ENCODE results near the gene SLC4A5. TPM values are rescaled to one million over a fixed set of nuclear protein-coding genes. Genes with fewer than 3 reads are reported as not detected.

The SLC4A5 gene
- total and polyA plus RNA-seq, 2 of the 8 experiments (the other 6 are each of a cell fraction or from before 2014, with no cell fraction given), result 0.42 to 0.52 TPM

GRCh38 chr2:74253306-74253970 lies 89.8 kb downstream of the SLC4A5 start:
- no peak overlapping the region for H3K56ac ChIP-seq (replicated peaks; ENCODE audit: insufficient read length, low read depth, low read length)
- no peaks in the 10 kb centered on the region for H3K9me3 ChIP-seq (ENCODE audit: insufficient read depth in 2 of 2, low read depth in 1 of 2, low read length in 1 of 2)
- no peak for FAIRE-seq
- H4K8ac ChIP-seq (ENCODE audit: extremely low read depth, insufficient read depth, low read length), result no peak overlapping the region
- no peaks in the 10 kb centered on the region for H3K23me2 ChIP-seq (ENCODE audit: low read depth, low read length)
- H3K79me2 ChIP-seq (ENCODE audit: control insufficient read depth in 1 of 2, insufficient read depth in 2 of 2, low read length in 2 of 2), result no peaks in the 10 kb centered on the region
- no peak overlapping the region for H3K9ac ChIP-seq (replicated peaks in 1 of 4; ENCODE audit: extremely low read depth in 1 of 4, low read depth in 3 of 4, low read length in 3 of 4)
- H3K36me3 ChIP-seq (ENCODE audit: control insufficient read depth in 2 of 4, insufficient read depth in 4 of 4, low read length in 3 of 4), result no peaks in the 10 kb centered on the region
- no peak for DNase-seq (ENCODE audit: low read depth in 1 of 2, low spot score in 2 of 2)
- no peak overlapping the region for H2AFZ ChIP-seq (ENCODE audit: low read length)
- no peak overlapping the region for H4K5ac ChIP-seq (ENCODE audit: insufficient read length, low read depth, low read length)
- H3K79me1 ChIP-seq (ENCODE audit: low read depth, low read length), result no peaks in the 10 kb centered on the region
- H2AK5ac ChIP-seq (ENCODE audit: low read depth, low read length), result no peak overlapping the region
- POLR2A ChIA-PET (ENCODE audit: partially characterized antibody), result interaction anchor here (0.9 to 1.1 kb wide), 2 partner anchors 12 to 35 kb away, joined by 3 read pairs; no protein-coding TSS in a partner anchor
- no peak overlapping the region for H3K4ac ChIP-seq (replicated peaks; ENCODE audit: insufficient read length, low read depth, low read length)
- no peak overlapping the region for H3K14ac ChIP-seq (ENCODE audit: insufficient read length)
- H4K20me1 ChIP-seq (replicated peaks in 1 of 2; ENCODE audit: control insufficient read depth in 1 of 2, insufficient read depth in 2 of 2, low read length in 2 of 2), result no peaks in the 10 kb centered on the region
- H2BK5ac ChIP-seq (ENCODE audit: low read depth, low read length), result no peak overlapping the region
- no peaks in the 10 kb centered on the region for H3K4me1 ChIP-seq (replicated peaks in 1 of 4; ENCODE audit: control insufficient read depth in 3 of 4, insufficient read depth in 4 of 4, low read length in 3 of 4)
- no peak overlapping the region for H2BK12ac ChIP-seq (ENCODE audit: low read depth, low read length)
- CTCF ChIA-PET (ENCODE audit: partially characterized antibody), result interaction anchor here (0.6 to 1.7 kb wide), 7 partner anchors 8 to 82 kb away, joined by 3 to 6 read pairs (median 4); no protein-coding TSS in a partner anchor
- H3K4me2 ChIP-seq (ENCODE audit: insufficient read depth in 1 of 2, low read depth in 2 of 2, low read length in 2 of 2), result no peak overlapping the region
- no peak overlapping the region for H2BK15ac ChIP-seq (ENCODE audit: low read length)
- H3K18ac ChIP-seq (ENCODE audit: extremely low read depth, low read length), result no peak overlapping the region
- no peak overlapping the region for H2BK20ac ChIP-seq (ENCODE audit: low read length)
- H3K27me3 ChIP-seq (replicated peaks in 1 of 4; ENCODE audit: control insufficient read depth in 3 of 4, extremely low read depth in 1 of 4, insufficient read depth in 3 of 4, low read length in 3 of 4), result no peaks in the 10 kb centered on the region; a peak in 3 of 7 replicates
- H2BK120ac ChIP-seq (replicated peaks; ENCODE audit: low read depth, low read length), result no peak overlapping the region
- H3K23ac ChIP-seq (ENCODE audit: insufficient read length), result no peak overlapping the region
- no peak overlapping the region for H3K4me3 ChIP-seq (ENCODE audit: extremely low read depth in 1 of 4, insufficient read depth in 2 of 4, low read depth in 3 of 4, low read length in 4 of 4)
- WGBS, 2 experiments (ENCODE audit: extremely low coverage in 1 of 2, insufficient coverage in 1 of 2, insufficient read length in 1 of 2, insufficient replicate concordance in 2 of 2, low coverage in 1 of 2, low lambda C conversion rate in 2 of 2, missing lambda C conversion rate in 1 of 2), result 89% methylated on average over 7 of the region's 7 CpGs; no CpG with 5 or more reads in 1 of the 2 experiments
- H3K27ac ChIP-seq (ENCODE audit: low read depth, low read length), result no peak overlapping the region
- H4K91ac ChIP-seq (replicated peaks; ENCODE audit: insufficient read length, low read length), result no peak overlapping the region
- TF ChIP-seq KDM5A (IDR thresholded peaks at IDR 0.05; ENCODE audit: low read length), result no peak
- TF ChIP-seq BACH1 (IDR thresholded peaks at IDR 0.05; ENCODE audit: low read length), result no peak
- no peak for TF ChIP-seq SIRT6 (IDR thresholded peaks at IDR 0.05; ENCODE audit: low read length)
- TF ChIP-seq NANOG (IDR thresholded peaks at IDR 0.05; ENCODE audit: insufficient read depth, low read depth, low read length, poor library complexity, severe bottlenecking), result no peak
- TF ChIP-seq RFX5 (IDR thresholded peaks at IDR 0.05; ENCODE audit: borderline replicate concordance, low read depth, low read length), result no peak
- TF ChIP-seq SAP30 (IDR thresholded peaks at IDR 0.05; ENCODE audit: insufficient read depth, insufficient replicate concordance, low read length), result no peak
- no peak for TF ChIP-seq SP1 (IDR thresholded peaks at IDR 0.05; ENCODE audit: low read depth, low read length)
- TF ChIP-seq GABPA (IDR thresholded peaks at IDR 0.05; ENCODE audit: borderline replicate concordance, insufficient read depth, low read length), result no peak
- TF ChIP-seq MAFK (IDR thresholded peaks at IDR 0.05; ENCODE audit: low read depth, low read length), result no peak
- no peak for TF ChIP-seq CHD2 (IDR thresholded peaks at IDR 0.05; ENCODE audit: low read length)
- TF ChIP-seq KDM1A (IDR thresholded peaks at IDR 0.05; ENCODE audit: borderline replicate concordance, low read length), result no peak
- no peak for TF ChIP-seq RBBP5 (IDR thresholded peaks at IDR 0.05; ENCODE audit: borderline replicate concordance, low read depth, low read length)
- no peak for TF ChIP-seq JUND (IDR thresholded peaks at IDR 0.05; ENCODE audit: low read length)
- no peak for TF ChIP-seq CTBP2 (IDR thresholded peaks at IDR 0.05; ENCODE audit: borderline replicate concordance, insufficient read depth, insufficient read length, low read length)

All from H1 (cell line).